GM19351 (cell line): ENCODE results near the gene LONP1.
"Not testable (repeated sequence)": the region's sequence is repeated elsewhere in the genome, so short reads cannot be mapped to it uniquely, and the experiment has no call there.

Experiments
- ATAC-seq: cut with Tn5 transposase; IDR thresholded peaks from one replicate; pipeline ENCODE4 v1.9.1; 2021; ENCODE audit warnings: mild to moderate bottlenecking, moderate library complexity; ENCODE audit not compliant: unreplicated experiment

Gene LONP1

DNA sequence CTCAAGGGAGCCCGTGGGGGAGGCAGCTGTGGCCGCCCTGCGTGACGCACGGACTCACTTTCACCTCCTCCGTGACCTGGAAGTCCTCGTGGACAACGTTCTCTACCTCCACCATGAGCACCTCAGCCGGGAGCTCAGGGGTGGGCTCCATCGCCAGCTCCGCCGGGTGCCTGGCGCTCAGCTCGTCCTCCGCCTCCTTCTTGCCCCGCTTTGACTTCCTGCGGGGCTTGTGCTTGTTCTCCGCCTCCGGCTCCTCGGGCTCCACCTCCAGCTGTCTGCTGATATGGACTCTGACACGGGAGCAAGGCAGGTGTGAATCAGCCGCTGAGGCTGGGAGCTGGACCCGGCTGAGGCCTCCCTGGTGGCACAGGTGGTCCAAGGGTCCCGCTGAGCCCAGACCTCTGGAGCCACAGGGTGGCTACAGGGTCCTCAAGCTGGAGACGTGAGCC lies 8.2 kb downstream of the LONP1 start:
- no peak for ATAC-seq

DNA sequence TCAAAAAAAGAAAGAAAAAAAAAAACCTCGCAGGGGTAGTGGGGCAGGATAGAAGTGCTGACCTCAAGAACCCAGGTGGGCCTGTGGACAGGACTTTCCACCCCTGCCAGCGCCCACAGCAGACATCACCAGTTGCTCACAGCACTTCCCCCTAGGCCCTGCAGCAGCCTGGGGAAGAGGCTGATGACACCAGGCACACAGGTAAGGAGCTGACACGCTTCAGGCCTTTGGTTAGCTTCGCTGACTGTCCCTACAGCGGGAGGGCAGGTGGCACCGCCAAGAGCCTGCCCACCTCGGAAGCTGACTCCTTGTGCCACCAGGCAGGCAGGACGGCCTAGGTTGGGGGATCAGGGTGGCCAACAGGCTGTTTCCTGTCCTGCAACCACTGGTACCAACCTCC lies 8.9 kb downstream of the LONP1 start:
- ATAC-seq: no peak

DNA sequence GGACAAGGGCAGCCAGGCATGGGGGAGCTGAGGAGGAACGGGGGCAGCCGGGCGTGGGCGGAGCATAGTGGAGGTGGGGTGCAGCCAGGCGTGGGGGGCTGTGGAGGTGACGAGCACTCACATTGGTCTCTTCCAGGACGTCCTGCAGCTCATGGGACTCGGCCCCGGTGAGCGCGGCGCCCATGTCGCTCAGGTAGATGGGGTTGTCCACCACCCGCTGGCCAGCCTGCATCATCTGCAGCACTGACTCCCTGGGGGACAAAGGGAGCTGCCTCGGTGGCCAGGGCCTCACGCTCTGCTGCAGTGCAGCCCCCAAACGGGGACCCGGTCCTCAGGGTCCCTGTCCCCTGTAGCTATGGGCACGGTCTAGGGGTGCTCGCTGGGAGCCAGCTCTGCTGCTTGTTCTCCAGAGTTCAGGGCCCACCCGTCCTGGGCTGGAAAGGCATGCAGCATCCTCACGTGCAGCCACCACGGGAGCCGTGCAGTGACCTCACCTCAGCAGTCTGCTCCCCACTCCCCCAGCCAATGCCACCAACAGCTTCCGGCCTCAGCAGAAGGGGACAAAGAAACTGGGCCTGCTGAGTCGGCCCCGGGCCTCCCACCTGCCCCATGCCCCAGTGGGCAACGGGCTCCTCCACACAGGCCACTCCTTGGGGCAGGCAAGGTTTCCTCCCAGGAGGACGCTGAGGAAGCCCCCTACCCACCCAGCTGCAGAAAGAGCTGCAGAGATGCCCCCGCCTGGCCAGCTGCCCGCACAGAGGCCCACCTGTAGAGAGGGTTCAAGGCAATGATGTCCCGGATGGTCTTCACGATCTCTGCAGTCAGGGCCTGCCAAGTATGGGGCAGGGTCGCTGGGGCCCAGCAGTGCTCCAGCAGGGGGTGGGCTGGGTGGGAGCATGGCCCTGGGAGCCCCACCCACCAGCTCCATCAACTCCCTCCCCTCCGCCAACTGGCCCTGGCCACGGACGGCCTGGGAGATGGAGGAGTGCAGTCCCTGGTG lies 12.1 kb downstream of the LONP1 start:
- ATAC-seq: no peak

DNA sequence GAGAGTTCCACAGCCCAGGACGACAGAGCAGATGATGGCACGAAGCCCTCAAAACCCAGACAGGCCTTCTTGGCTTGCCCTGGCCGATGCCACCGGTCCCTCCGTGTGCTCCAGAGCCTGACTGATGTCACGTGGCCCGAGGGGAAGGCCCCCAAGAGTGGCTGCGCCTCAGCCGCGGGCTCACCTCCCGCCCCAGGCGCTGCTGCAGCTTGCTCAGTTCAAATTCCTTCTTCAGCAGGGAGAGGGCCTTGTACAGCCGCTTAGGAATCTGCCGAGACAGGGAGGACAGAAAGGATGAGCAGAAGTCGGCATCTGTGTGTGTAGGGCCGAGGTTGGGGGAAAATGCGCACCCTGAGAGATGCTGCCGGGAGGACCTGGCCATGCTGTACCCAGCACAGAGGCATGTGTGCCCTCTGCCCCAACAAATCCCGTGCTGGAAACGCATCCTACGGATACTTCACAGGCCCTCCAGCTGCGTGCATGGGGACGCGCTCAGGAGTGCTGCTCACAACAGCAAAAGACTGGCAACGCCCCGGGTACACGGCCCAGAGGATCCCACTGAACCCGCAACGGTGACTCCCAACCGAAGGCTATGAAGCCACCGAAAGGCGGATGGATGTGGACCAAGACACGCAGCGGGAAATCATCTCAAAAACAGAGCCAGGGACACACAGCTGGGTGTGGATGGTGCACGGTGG lies 12.9 kb downstream of the LONP1 start:
- ATAC-seq: no peak

DNA sequence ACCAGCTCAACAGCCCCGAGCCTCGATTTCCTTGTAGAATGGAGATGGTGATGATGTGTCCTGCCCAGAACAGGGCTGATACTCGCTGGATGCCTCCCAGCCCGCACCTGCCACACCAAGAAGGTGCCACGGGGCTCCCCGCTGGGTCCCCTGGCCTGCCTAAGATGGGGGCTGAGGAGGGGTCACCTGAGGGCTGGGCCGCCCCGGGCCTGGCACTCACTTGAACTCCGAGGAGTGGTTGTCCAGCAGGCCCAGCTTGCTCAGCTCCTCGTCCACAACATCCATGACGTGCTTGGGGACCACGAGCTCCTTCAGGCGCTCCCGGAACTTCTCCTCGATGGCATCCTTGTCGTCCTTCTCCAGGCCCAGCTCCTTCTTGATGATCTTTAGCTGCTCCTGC lies 14.4 kb downstream of the LONP1 start:
- ATAC-seq: no peak

DNA sequence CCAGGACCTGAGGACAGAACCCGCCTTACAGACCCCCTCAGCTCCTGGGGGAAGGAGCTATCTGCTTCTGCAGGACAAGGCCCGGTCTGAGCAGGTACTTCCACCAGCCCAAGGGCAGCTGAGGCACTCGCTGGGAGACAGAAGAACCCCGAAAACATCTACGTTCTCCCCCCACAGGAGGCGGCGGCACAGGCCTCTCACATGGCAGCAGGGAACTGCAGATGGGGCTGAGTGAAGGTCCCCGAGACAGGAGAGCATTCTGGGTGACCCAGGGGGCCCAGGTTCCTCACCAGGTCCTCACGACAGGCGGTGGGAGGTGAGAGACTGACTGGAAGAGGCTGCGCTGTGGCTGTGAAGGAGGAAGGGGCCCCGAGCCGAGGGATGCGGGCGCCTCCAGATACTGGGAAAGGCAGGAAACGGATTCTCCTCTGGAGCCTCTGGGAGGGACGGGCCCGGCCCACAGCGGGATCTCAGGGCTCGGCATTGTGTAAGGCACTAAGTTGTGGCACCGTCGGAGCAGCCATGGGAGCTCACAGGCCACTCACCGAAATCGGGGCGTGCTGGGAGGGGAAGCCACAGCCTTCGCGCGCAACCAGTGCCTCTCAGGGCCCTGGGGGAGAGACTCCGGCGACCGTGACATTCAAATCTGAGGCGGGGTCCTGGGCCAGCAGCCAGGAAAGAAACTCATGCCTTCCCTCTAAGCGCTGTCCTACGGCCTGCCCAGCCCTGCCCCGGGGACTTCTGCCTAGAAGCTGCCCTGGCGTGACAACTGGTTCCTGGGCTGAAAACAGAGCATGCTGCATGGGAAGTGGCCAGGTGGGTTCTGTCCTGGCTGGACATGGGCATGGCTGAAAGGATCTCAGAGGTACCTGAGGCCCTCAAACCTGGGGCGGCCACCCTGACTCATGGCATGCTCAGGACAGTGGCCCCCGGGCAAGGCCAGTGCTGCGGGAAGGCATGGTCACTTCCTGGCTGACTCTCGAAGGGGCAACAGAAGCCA lies 15.8 kb downstream of the LONP1 start:
- ATAC-seq: no peak

DNA sequence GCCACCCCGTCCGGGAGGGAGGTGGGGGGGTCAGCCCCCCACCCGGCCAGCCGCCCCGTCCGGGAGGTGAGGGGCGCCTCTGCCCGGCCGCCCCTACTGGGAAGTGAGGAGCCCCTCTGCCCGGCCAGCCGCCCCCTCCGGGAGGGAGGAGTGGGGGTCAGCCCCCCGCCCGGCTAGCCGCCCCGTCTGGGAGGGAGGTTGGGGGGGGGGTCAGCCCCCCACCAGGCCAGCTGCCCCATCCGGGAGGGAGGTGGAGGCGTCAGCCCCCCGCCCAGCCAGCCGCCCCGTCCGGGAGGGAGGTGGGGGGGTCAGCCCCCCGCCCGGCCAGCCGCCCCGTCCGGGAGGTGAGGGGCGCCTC lies 17.9 kb downstream of the LONP1 start:
- ATAC-seq: not testable (repeated sequence)

DNA sequence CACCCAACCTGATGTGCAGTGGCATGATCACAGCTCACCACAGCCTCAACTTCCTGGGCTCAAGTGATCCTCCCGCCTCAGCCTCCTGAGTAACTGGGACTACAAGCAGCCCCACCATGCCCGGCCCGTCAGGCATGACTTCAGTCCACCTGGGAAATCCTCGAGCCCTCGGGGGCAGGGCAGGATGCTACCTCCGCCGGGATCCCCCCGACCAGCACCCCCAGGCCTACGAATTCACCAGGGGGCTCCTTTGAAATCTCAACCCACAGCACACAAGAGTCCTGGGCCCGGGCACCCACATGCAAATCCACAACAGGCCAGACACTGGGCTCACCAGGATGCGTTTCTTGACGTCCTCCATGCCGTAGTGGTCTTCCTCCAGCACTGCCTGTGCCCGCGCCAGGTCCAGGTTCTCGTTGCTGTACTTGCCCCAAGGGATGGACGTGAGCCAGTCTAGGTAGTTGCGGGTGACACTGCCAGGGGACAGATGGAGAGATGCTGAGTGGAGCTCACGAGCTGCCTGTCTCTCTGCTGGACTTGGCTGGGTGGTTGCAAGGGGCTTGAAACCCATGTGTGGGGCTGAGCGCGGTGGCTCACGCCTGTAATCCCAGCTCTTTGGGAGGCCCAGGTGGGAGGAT lies 19.4 kb downstream of the LONP1 start:
- no peak for ATAC-seq

DNA sequence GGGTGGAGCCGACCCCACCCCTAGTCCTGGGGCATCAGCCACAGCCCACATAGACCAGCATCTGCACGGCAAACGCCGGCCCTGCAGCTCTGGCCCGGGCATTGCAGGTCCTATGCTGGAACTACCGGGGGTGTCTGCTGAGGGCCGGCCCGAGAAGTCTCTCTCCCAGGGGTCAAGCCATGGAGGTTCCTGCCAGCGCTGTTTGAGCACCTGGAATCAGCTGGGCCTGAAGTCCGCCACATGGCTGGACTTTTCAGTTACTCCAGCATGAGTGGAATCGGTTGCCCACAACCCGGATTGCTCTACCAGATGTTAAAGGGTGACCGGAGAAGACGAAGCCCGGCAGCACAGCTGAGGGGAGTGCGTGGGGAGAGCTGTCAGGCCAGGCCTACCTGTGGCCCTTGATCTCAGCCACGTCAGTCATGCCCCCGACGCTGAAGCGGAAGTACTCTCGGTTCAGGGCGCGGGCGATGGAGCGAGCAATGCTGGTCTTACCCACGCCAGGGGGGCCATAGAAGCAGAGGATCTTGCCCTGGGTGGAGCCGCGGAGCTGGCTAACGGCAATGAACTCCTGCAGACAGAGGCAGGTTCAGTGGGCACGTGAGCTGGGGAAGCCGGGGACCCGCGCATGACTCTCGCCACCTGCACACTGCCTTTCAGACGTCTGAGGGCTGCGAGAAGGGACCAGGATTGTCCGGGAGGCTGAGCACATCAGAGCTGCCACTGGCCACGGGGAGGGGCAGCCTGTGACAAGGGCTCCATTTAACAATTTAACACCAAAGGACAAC lies 21.1 kb downstream of the LONP1 start:
- no peak for ATAC-seq

DNA sequence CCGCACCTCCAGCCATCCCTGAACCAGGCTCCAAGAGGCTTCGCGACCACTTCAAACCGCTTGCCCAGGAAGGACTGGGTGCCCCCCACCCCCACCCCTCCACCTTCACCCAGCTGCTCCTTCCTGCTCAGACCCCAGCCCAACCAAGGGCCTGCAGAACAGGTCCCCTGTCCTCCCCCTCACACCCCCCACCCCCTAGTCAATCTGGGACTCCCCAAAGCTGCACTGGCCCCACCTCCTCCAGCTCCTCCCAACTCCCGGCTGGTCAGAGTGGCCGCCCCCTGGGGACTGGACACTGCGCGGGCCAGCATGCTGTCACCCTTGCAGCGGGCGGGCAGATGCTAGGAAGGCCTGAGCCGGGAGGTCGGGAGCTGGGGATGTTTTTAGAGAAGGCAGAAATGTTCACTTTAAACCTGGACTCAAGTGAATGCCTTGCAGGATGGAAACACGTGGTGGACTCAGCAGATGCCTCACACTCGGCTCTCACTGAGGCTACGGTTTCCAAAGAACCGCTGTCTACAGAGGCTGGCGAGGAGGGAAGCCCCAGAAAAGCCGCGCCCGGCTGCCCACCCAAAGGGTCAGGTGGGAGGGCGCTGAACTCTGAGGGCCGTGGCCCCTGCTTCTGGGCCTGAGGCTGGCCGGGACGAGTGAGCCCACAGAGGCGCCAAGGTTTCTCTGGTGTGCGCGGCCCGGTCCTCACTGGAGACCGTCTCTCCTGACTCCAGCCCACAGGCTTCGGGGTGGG lies 21.9 kb downstream of the LONP1 start:
- no peak for ATAC-seq

DNA sequence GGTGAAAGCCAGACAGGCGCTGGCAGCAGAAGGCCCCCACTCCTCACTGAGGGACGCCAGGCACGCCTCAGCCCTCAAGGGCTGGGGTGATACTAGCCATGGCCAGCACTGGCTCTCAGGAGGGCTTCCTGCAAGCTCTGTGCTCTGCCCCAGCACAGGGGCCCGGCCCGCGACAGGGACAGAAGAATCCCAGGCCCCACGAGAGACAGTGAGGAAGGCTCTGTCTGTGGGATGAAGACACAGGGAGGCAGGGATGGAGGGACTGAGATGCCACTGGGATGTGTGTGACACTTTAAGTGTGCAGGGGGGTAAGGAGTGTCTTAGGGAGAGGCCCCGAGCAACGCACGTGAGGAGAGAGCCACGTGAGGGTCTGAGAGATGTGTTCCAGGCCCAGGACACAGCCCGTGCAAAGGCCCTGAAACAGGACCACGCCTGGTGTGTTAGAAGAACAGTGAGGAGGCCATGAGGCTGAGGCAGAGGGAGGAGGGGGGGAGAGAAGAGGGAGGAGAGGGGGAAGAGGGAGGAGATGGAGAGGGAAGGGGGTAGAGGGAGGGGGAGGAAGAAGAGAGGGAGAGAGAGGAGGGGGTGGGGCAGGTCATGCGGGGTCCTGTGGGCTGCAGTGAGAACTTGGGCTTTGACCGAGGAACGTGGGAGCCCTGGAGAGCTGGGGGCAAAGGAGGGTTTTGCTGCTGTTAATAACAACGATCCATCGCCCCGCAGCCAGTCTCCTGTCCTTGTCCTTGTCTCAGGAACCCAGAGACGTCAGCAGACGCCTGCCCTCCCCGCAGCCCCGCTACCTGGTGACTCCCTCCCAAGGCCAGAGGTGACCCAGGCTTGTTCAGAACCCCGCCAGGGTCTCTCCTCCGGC lies 22.7 kb downstream of the LONP1 start:
- ATAC-seq: no peak

DNA sequence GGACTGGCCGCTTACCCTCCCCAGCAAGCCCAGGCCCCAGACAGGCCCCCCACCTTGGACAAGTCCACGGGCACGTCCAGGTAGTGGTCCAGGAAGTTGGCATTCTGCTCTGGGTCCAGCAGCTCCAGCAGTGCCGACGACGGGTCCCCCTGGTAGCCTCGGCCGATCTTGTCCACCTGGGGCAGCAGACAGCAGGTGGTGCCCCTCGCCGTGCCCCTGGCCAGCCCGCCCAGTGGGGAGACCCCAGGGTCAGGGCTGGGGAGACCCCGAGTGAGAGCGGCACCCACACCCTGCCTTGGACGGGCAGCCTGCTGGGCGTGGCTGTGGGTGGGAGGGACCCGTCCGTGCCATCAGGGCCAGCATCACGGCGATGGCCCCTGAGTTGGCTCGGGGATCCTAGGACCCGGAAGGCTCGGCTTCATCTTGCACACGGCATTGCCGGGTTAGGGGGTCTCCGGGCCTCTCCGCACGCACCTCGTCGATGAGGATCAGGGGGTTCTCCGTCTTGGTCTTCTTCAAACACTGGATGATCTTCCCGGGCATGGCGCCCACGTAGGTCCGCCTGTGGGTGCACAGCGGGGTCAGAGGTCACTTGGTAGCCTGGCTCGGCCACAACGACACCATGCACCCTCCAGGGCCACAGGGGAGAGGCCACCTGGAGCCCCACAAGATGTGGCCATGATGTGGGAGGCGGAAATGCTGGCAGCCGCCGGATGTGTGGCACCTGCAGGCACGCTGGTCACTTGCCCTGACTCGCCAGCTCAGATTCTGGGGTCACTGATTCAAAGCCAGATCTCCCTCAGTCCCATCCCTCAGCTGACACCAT lies 23.5 kb downstream of the LONP1 start:
- no peak for ATAC-seq

DNA sequence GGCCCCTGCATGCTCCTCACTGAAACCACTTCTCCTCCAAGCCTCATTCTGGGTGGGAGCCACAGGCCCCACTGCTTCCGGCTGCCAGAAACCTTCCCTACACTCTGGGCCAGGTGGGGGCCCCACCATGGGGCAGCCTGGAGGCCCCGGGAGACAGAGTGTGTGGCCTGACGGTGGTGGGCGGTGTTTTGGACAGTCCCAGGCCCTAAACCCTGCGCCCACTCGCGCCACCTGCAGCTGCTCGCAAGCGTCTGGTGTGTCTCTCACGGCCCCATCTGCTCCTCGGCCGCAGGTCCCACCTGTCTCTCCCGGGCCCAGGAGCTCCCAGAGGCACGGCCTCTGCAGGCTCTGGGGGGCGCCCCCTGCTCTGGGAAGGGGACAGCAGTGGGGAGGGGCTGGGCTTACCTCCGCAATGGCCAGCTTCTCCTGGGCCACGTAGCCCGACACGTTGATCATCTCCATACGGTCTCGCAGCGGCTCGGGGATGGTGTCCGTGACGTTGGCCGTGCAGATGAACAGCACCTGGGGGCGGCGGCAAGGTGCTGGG lies 24.2 kb downstream of the LONP1 start:
- no peak for ATAC-seq

DNA sequence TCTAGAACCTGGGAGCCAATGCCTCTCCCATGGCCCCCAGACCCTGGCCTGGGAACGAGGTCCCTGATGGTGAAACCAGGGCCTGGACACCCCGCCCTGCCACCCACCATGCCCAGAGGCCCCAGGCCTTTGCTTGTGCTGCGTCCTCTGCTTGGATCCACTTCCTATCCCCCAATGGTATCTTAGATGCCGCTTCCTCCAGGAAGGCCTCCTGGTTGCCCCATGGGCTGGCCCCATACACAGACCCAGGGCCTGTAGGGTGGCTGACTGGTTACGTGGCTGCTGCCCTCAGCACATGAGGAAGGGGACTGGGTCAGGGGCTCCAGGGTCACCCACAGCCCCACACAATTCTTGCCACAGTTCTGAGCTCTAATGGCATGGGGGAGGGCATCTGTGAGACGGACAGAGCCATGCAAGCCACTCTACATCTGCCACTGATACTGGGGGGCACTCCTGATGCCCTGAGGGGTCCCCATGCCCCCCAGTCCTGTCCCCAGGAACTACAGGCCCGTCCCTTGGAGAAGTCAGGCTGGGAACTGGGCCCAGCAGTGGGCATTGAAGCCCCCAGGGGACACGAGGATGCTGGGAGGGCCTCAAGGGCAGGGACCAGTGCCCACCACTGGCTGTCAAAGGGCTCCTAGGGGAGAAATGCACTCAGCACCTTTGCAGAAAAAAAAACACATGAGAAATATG lies 24.8 kb downstream of the LONP1 start:
- no peak for ATAC-seq

DNA sequence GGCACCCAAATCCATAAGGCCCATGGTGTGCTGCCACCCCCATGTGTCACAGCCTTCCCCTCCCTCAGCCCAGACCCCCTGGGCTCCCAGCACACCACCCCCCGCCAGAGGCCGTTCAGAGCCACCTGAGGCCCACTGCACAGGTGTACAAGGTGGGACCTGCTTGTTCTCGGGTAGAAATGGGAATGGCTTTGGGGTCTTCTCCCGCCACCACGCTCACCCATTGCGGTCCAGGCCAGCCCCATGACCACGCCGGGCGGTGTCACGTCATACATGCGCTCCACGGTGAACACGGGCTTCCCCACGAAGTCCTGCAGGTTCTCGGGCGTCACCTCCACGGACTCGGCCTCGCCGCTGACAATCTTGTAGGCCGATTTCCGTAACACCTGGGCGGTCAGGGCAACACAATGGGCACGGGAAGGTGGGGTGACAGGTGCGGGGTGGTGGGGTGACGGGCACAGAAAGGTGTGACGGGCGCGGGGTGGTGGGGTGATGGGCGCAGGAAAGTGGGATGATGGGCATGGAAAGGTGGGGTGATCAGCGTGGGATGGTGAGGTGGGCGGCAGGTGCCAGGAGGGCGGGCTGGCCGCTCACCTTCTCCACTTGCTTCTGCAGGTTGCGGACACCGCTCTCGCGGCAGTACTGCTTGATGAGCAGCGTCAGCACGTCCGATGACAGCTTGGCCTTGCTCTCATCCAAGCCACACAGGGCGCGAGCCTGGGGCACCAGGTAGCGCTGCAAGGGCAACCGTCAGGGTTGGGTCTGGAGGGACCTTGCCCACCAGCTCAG lies 25.6 kb downstream of the LONP1 start:
- ATAC-seq: no peak
